Suppressor macrophage treated with lipopolysaccharide for 4 hours (primary cell): ENCODE results near the gene FAM78B.

Experiments used
- DNase-seq: peaks from one replicate; pipeline ENCODE4 v3.0.0-alpha.2; 2020

FAM78B gene

GRCh38 chr1:166164646-166164994, 2.2 kb downstream of the FAM78B start:
- no peak for DNase-seq

GRCh38 chr1:166159656-166160055, 7.1 kb downstream of the FAM78B start:
- DNase-seq = no peak

DNA sequence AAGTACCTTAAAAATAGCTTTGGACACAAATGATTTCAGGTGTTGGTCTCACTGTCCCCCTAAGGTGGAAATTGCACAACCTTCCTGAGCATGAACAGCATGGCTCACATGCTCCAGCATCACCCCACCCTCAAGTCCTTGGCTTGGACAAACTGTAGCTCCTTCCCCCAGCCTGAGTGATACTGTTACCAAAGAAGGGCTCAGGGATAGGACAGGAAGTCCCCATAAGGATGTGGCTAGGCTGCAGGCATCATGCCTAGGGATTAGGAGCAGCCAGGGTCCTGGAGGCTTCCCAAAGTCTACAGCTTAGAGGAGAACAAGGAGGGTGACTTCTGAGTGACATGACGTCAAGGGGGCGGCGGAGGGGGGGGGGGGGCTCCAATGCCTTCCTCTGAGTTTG, 10.1 kb downstream of the FAM78B start:
- DNase-seq = no peak

- no peak for DNase-seq
These were observed 11.7 kb downstream of the FAM78B start for GRCh38 chr1:166155108-166155507.

GRCh38 chr1:166153525-166154314, 13.1 kb downstream of the FAM78B start:
- DNase-seq = no peak

DNA sequence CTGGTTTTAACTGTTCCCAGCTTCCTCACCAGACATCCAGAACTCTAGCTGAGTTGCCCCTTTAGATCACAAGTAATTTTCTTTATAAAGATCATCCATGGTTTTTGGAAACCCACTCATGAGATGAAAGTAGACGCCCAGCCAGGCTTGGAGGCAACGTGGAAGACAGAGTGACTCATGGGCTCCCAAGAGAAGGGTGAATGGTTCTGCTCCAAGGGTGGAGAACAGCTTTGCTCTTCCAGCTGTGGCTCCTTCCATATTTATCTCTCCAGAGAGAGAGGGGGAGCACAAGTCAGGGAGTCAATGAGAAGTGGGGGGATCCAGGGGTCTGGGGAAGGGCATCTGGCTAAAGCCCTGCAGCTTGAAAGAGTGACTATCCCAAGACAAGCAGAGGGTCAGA, 13.8 kb downstream of the FAM78B start:
- DNase-seq = no peak

DNA sequence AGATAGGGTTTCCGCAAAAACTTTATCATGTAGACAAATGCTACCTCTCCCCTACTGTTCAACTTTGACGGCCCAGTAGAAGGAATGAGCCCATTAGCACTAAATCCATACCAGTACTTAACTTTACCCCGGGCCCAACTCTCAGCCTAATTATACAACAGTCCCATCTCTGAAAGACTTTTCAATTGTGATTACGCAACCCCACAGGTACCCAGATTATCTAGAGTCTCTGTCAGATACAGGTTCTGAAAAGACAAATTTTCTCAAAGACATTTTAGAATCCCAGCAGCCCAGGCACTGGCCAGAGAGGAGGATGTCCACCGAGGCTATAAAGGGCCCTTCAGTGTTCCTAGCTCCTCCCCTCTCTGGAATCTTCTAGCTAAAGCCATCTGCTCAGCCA, 15.0 kb downstream of the FAM78B start:
- DNase-seq = no peak

DNA sequence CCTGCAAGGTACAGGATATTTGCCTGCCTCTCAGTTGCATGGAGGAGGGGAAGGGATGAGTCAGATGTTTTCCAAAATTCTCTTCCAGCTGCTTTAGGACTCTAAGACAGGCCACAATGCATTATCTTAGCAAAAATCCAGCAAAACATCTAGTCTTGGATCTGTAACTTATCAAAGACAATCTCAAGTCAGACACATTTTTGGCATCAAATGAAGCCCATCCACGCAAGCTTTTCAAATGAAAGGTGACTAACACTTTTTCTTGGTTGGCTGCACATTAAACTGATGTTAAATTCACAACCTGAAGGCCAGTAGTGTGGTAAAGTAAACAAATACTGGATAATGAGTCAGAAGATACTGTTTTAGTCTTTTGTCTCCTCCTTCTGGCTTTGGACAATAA, 21.3 kb downstream of the FAM78B start:
- DNase-seq = no peak

DNA sequence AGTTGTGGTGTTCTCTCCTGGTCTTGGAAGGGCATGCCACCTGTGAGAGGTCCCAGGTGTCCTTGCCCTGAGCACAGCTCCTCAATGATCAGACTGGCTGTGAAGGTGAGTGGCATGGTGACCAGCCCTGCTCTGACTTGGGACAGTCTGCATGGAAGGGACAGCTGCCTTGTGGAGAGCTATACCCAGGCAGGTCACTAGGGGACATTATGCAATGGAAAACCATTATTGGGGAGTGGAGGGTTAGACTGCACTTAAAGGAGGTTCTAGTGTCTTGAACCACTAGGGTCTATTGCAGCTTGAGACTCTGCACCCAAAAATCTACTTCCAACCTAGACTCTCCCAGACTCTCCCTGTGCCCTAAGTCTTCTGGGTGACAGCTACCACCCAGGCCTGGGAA, 24.8 kb downstream of the FAM78B start:
- DNase-seq = no peak

GRCh38 chr1:166140251-166140650, 26.6 kb downstream of the FAM78B start:
- DNase-seq = no peak

DNA sequence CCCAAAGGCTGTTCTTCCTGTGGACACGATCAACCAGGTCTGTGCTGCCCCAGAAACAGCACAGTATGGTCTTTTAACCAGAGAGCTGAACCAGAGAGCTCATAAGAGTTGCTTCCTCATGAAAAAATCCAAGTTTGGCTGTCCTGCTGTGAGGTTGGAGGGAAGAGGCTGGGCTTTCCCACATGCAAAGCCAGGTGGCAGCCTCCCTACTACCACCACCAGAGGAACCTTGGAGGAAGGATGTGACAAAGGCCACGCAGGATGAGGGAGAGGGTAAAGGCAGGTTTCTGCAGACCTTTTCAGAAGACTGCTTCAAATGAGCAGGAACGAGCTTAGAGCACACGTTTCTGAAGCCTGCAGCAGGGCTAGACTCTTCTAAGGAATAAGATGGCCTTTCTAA, 27.1 kb downstream of the FAM78B start:
- no peak for DNase-seq

DNA sequence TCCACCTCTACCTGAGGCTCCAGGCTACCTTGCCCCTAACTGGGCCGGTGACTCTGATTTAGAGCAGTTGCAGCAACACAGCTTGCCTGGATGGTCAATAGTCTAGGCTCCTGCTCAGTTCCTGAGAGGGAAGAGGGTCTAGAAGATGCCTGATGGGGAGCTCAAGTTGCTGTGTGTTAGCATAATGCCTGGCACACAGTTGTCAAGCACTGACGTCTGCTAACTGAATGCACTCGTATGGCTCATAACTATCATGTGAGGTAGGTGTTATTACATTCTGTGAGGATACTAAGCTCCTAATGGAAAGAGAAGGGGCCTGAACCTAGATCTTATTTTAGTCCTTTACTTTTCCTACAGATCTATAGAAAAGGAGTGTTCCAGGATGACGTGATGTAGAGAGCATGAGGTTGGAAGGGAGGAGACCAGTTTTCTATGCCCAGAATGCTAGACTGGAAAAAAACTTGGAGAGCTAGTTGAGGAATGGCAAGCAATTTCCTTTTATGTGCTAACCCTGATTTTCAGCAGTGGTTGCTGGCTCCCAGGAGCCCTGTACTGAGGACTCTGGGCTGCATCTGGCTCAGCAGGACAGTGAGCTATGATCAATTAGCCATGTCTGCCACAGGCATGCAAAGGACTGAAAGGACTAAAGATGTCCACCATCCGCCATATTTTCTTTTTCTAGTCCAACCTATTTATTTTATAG, 30.0 kb downstream of the FAM78B start:
- DNase-seq = no peak

DNA sequence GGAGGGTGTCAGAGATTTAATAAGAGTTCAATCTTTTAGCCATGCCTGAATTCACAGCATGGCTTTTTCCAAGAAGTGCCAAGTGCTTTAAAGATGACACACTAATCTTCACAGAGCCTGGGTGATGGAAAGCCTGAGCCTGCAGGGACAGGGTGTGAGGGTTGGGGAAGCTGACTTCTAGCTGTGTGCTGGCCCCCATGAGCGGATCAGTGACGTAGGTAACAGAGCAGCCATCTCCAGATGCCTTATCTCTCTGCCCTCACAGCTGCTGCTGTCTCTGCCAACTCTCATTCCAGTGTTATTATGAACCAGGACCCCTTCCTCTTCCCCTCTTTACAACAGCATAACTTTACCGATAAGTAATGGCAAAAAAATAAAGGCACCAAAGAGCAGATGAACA, 30.6 kb downstream of the FAM78B start:
- DNase-seq = no peak

DNA sequence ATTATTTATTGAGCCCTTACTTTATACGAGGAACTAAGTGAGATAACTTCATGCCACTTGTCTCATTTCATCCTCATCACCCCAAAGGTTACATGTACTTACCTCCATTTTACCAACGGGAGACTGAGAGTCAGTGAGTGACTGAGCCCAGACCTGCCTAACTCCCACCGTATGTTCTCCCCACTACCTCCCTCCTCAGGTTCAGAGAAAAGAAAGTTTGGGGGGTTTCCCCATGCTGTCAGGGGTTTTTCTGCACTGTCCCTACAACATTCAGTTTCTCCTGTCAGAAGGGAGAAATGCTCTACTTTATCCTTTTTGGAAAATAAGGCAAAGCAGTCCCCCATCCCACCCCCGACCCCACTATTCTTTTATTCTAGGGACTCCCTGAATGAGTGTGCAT, 32.9 kb downstream of the FAM78B start:
- no peak for DNase-seq

DNA sequence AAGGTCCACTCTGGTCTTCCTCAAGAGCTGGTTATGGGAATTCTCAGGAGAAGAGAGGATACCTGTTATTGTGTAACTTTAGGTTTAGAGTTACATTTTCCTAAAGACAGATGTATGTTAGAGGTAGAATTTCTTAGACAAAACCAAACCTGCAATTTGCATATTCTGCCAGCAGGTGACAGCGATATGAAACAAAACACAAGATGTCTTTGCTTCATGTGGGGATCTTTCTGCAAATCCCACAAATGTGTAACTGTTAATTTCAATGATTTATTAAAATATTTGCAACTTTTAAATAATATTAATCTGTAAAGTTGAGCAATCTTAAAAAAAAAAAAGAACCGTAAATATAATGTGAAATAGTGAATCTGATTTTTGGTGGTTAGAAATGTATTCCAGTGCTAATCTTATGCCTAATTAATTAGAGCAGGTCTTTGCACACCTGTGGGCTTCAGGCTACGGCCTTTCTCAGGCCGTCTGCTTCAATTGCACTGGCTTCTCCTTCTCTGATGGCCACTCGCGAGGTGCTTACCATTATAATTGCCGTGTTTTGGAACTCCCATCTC, 33.4 kb downstream of the FAM78B start:
- DNase-seq = peak; percentile 16

GRCh38 chr1:166132496-166132895, 34.3 kb downstream of the FAM78B start:
- DNase-seq = no peak

GRCh38 chr1:166129006-166129405, 37.8 kb downstream of the FAM78B start:
- no peak for DNase-seq

DNA sequence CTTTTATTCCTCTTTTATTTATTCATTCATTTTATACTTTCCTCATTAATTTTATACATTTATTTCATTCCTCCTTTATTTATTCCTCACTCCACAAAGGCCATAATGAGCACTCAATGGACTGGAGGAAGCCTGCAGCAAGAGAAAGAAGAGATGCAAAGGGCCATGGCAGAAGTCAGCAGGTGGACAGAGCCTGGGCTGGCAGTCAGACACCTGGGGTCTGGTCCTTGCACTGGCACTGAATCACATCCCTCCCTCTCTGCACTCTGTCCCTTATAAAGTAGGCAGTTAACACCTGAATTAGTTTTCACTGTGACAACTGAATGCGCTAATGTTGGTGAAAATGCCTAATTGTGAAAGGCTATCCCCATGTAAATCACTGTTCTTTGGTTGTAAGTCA, 38.6 kb downstream of the FAM78B start:
- no peak for DNase-seq

DNA sequence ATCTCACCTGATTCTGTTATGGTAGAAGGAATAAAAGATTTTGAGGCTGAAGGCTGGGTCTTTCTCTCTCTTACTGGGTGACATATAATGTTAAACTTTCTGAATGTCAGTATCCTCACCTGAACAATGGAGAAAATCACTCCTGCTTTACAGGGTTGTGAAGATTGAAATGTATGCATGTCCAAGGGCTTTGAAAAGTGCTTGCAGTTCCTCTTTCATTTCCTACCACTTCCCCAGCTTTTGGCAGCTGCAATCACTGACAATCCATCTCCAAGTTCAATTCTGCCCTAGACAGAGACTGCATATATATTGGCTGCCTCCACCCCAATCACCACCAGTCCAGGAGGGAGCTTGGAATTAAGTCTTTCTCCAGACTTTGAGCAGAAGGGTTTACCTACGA, 39.8 kb downstream of the FAM78B start:
- no peak for DNase-seq

DNA sequence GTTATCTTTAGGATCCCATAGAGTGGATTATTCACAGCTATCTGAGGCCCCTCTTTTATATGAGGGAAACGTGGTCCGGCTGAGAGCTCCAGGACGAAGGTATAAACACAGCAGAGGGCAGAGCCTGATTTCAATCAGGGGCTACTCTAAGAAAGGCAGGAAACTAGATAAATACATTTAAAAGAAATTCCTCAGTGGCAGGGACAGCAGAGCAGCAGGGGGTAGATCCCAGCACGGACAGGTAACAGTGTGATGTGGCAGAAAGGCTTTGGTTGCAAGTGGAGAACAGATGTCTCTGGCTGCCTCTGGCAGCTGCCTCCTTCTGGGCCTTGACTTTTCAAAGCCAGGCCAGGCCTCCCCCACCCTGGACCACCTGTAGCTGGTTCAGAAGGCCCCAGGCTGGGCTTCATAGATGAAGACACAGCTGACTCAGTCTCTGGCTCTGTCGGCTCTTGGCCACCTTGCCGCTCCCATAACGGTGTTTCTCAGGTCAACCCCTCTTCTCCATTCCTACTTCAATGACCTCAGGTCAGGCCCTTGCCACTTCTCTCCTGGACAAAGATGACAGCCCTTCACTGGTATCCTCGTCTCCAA, 43.8 kb downstream of the FAM78B start:
- no peak for DNase-seq

GRCh38 chr1:166121010-166121409, 45.8 kb downstream of the FAM78B start:
- DNase-seq = no peak

DNA sequence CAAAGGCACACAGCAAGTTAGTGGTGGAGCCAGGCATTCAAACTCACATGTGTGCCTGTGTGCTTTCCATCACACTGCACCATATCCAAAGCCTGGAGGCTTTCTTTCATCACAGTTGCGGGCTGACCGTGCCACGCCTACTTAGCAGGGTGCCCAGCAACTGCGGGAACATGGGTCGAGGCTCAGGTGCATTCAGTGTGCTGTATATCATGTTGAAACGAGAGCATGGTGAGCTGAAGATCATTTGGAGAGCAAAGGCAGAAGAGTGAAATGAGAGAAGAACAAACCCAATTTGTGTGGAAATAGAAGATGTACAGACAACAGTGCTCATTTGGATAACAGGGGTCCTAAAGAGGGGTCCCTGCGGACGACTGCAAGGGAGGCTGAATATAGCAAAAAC, 46.5 kb downstream of the FAM78B start:
- no peak for DNase-seq

- no peak for DNase-seq
These were observed 47.3 kb downstream of the FAM78B start for GRCh38 chr1:166119471-166119965.

DNA sequence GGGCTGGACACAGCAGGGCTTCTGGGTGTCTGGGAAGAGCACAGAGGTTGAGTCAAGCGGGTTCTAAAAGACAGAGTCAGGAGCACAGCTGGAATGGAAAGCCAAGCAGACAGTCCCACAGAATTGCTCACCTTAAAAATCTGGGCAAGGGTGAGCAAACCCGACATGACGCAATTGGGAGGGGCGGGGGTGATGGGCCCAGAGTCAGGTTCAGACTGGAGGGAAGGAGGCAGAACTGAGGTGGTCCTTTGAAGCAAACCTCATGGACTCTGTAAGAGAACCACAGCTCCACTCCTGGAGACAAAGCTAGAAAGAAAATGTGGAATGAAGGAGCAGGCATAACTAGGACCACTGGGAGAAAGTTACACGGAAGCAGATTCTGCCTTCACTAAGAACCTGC, 49.0 kb downstream of the FAM78B start:
- DNase-seq = no peak
